ENCODE data around the gene ATL1.
A peak's percentile ranks its signal among the peaks of the same experiment; 100 is the strongest.
"Not testable (repeated sequence)": the region's sequence is repeated elsewhere in the genome, so short reads cannot be mapped to it uniquely, and the experiment has no call there.

ATL1 gene

DNA sequence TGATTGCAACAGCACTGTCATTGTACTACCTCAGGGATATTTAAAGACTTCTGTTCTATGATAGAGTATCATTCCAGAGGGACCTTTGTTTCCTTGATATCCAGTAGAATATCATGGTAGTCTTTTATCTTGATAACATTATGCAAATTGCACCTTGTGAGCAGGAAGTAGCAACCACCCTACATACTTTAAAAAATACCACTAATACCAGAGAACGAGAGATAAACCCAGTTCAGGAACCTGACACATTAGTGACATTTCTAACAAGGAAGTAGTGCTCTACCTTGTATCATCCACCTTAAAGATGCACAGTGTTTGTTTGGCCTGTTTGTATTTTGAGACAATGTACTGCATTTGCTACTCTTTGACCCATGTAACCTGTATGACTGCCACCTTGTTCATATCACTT lies 18.8 kb upstream of the ATL1 start:
- Histone ChIP-seq H3K27me3 (ENCODE audit: control insufficient read depth, insufficient read depth, low read length) (no peaks in the 10 kb centered on the region), H3K9ac (ENCODE audit: low read length) (no peak overlapping the region), H3K9me3 (ENCODE audit: control insufficient read depth, low read length) (no peaks in the 10 kb centered on the region), H3K4me3 (ENCODE audit: low read length) (no peak overlapping the region), H3K36me3 (ENCODE audit: control insufficient read depth, insufficient read depth, low read length) (no peaks in the 10 kb centered on the region), H3K4me1 (ENCODE audit: control insufficient read depth, insufficient read depth, low read length) (no peaks in the 10 kb centered on the region)

DNA sequence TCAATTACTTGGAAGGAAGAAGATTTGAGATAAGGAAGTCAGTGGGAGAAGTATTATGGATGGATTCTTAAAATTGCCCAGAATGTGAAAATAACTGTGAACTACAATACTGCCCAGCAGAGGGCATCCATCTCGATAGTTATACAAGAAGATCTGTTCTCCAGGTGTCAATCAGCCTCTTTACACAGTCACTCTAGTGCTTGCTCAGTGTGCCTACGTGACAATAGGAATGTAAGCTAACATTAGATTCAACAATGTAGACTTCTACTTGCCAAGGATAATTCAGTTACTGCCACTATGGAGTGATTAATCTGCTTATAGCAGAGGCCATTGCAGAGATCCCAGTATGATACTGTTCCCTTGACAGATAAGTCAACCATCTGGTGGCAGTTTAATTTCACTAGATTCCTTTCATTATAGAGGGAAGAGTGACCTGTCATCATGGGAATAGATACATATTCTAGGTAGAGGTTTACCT lies 17.0 kb upstream of the ATL1 start:
- Histone ChIP-seq H3K4me3 (ENCODE audit: low read length) (no peak overlapping the region), H3K9me3 (ENCODE audit: control insufficient read depth, low read length) (no peaks in the 10 kb centered on the region), H3K9ac (ENCODE audit: low read length) (no peak overlapping the region), H3K4me1 (ENCODE audit: control insufficient read depth, insufficient read depth, low read length) (no peaks in the 10 kb centered on the region), H3K36me3 (ENCODE audit: control insufficient read depth, insufficient read depth, low read length) (no peaks in the 10 kb centered on the region), H3K27me3 (ENCODE audit: control insufficient read depth, insufficient read depth, low read length) (no peaks in the 10 kb centered on the region)

DNA sequence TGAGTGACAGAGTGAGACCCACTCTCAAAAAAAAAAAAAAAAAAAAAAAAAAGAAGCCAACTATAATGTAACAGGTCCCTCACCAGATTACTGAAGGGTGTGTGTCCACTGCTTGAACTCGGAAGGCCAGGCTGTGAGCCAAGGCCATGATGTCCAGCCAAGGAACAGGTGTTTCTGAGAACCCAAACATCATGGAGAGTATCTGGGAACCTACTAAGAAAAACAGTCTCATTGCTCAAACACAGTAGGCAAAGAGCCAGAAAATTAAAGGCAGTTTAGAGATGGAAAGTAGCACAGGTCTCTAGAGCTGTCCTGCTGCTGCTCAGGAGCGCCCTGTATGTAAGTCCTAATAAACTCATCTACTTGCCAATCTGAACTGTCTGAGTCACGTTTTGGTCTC lies 15.0 kb upstream of the ATL1 start:
- no peaks in the 10 kb centered on the region for H3K36me3 ChIP-seq (ENCODE audit: control insufficient read depth, insufficient read depth, low read length)
- no peak overlapping the region for H3K9ac ChIP-seq (ENCODE audit: low read length)
- no peaks in the 10 kb centered on the region for H3K9me3 ChIP-seq (ENCODE audit: control insufficient read depth, low read length)
- no peaks in the 10 kb centered on the region for H3K27me3 ChIP-seq (ENCODE audit: control insufficient read depth, insufficient read depth, low read length)
- no peak overlapping the region for H3K4me3 ChIP-seq (ENCODE audit: low read length)
- H3K4me1 ChIP-seq (ENCODE audit: control insufficient read depth, insufficient read depth, low read length) = no peaks in the 10 kb centered on the region

DNA sequence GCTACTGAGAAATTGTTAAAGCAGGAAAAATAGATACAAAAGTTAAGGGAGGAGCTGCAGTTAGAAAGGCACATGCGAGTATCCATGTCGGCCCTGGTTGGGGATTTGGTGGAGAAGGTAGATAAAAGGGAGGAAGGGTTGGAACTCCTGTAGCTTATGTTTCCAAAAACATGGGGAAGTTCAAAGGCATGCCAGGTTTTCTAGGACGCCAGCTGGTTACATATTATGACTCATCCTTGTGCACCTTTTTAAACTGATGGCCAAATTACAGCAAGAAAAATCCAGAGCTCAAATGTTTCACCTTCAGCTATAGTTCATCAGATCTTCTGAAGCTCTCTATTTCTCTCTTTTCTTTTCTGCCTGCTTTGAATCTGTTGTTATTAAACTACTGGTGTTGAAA lies 14.3 kb upstream of the ATL1 start:
- Histone ChIP-seq H3K4me1 (ENCODE audit: control insufficient read depth, insufficient read depth, low read length) (no peaks in the 10 kb centered on the region), H3K27me3 (ENCODE audit: control insufficient read depth, insufficient read depth, low read length) (no peaks in the 10 kb centered on the region), H3K4me3 (ENCODE audit: low read length) (no peak overlapping the region), H3K36me3 (ENCODE audit: control insufficient read depth, insufficient read depth, low read length) (no peaks in the 10 kb centered on the region), H3K9ac (ENCODE audit: low read length) (no peak overlapping the region), H3K9me3 (ENCODE audit: control insufficient read depth, low read length) (no peaks in the 10 kb centered on the region)

DNA sequence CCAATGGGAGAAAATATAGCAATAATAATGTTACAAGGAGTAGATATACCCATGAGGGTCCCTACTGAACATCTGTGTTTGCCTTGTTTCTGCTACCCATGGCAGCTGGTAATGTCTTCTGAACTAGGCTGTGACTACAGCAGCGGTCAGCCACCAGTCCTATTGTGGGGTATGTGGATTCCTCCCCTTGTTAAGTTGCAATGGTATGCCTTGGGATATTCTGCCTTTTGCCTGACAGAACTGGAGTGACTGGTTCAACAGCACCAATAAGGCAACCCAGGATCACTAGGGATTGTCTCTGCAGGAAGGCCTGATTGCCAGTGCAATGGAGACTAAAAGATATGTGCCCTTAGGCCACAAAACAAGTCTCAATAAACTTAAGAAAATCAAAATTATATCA lies 9.7 kb upstream of the ATL1 start:
- Histone ChIP-seq H3K4me3 (ENCODE audit: low read length) (no peak overlapping the region), H3K27me3 (ENCODE audit: control insufficient read depth, insufficient read depth, low read length) (no peaks in the 10 kb centered on the region), H3K9ac (ENCODE audit: low read length) (no peak overlapping the region), H3K36me3 (ENCODE audit: control insufficient read depth, insufficient read depth, low read length) (no peaks in the 10 kb centered on the region), H3K9me3 (ENCODE audit: control insufficient read depth, low read length) (no peaks in the 10 kb centered on the region), H3K4me1 (ENCODE audit: control insufficient read depth, insufficient read depth, low read length) (no peaks in the 10 kb centered on the region)

DNA sequence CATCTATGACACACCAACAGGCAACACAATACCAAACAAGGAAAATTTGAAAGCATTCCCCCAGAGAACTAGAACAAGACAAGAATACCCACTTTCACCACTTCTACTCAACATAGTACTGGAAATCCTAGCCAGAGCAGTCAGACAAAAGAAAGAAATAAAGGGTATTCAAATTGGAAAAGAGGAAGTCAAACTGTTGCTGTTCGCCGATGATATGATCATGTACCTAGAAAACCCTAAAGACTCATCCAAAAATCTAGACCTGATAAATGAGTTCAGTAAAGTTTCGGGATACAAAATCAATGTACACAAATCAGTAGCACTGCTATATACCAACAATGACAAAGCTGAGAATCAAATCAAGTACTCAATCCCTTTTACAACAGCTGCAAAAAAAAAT lies 8.1 kb upstream of the ATL1 start:
- Histone ChIP-seq H3K36me3 (ENCODE audit: control insufficient read depth, insufficient read depth, low read length) (no peaks in the 10 kb centered on the region), H3K4me1 (ENCODE audit: control insufficient read depth, insufficient read depth, low read length) (no peaks in the 10 kb centered on the region), H3K27me3 (ENCODE audit: control insufficient read depth, insufficient read depth, low read length) (no peaks in the 10 kb centered on the region), H3K9me3 (ENCODE audit: control insufficient read depth, low read length) (no peaks in the 10 kb centered on the region), H3K9ac (ENCODE audit: low read length) (no peak overlapping the region), H3K4me3 (ENCODE audit: low read length) (no peak overlapping the region)

DNA sequence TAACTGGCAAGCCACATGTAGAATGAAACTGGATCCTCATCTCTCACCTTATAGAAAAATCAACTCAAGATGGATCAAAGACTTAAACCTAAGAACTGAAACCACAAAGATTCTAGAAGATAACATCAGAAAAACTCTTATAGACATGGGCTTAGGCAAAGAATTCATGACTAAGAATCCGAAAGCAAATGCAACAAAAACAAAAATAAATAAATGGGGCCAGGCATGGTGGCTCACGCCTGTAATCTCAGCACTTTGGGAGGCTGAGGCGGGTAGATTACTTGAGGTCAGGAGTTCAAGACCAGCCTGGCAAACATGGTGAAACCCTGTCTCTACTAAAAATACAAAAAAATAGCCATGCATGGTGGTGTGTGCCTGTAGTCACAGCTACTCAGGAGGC lies 7.1 kb upstream of the ATL1 start:
- H3K36me3 ChIP-seq (ENCODE audit: control insufficient read depth, insufficient read depth, low read length); H3K4me3 ChIP-seq (ENCODE audit: low read length); H3K4me1 ChIP-seq (ENCODE audit: control insufficient read depth, insufficient read depth, low read length); H3K9ac ChIP-seq (ENCODE audit: low read length); H3K27me3 ChIP-seq (ENCODE audit: control insufficient read depth, insufficient read depth, low read length); H3K9me3 ChIP-seq (ENCODE audit: control insufficient read depth, low read length): not testable (repeated sequence)

DNA sequence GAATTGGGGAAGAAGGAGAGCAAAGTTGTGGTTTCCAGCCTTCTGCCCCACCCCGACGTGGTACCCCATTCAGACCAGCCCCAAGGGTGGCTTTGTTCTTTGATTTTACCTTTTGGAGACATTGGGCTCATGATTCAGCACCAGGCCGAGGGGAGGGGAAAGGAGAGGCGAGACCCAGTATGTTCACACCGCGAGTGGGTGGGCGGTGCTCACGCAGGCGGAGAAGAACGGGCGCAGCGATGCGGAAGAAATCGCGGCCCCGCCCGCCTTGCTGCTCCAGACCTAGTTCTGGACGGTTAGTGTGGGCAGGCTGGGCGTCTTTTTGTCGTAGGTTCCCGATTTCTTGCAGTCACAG lies 963 bp downstream of the ATL1 start:
- Histone ChIP-seq H3K27me3 (ENCODE audit: control insufficient read depth, insufficient read depth, low read length) (peaks cover 17% of the 10 kb centered on the region), H3K9ac (ENCODE audit: low read length) (peak overlapping the region; percentile 67), H3K9me3 (ENCODE audit: control insufficient read depth, low read length) (no peaks in the 10 kb centered on the region), H3K4me1 (ENCODE audit: control insufficient read depth, insufficient read depth, low read length) (no peaks in the 10 kb centered on the region), H3K4me3 (ENCODE audit: low read length) (peak overlapping the region; percentile 58), H3K36me3 (ENCODE audit: control insufficient read depth, insufficient read depth, low read length) (no peaks in the 10 kb centered on the region)

DNA sequence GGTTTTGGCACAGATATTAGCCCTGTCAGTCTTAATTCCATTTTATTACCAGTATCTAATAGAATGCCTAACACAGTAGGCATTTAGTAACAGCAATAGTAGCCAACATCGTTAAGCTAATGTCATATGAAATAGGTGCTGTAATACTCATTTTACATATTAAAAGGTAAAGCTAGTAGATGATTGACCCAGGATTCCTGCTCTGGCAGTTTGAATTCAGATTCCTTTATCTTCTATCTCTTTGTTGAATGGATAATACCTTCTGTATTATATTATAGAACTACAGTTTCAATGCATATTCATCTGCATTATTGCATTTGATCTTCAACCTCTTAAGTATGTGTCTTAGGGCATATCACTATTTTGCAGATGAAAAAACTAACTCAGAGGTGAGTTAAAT lies 2.9 kb downstream of the ATL1 start:
- H3K27me3 ChIP-seq (ENCODE audit: control insufficient read depth, insufficient read depth, low read length) = peaks cover 17% of the 10 kb centered on the region
- H3K9me3 ChIP-seq (ENCODE audit: control insufficient read depth, low read length) = no peaks in the 10 kb centered on the region
- H3K36me3 ChIP-seq (ENCODE audit: control insufficient read depth, insufficient read depth, low read length) = no peaks in the 10 kb centered on the region
- no peak overlapping the region for H3K4me3 ChIP-seq (ENCODE audit: low read length)
- H3K9ac ChIP-seq (ENCODE audit: low read length) = no peak overlapping the region
- H3K4me1 ChIP-seq (ENCODE audit: control insufficient read depth, insufficient read depth, low read length) = no peaks in the 10 kb centered on the region

DNA sequence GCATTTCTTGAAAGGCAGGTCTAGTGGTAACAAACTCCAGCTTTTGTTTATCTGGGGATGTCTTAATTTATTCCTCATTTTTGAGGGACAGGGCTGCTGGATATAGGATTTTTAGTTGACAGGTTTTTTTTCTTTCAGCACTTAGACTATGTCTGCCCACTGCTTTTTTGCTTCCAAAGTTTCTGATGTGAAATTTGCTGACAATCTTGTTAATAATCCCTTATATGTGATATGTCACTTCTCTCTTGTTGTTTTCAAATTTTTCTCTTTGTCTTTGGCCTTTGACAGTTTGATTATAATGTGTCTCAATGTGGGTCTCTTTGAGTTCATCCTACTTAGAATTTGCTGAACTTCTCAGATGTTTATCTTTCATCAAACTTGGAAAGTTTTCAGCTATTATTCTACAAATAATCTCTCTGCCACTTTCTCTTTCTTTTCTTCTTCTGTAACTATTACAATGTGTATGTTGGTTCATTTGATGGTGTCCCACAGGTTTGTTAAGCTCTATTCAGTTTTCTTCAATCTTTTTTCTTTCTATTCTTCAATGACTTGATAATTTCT lies 9.8 kb downstream of the ATL1 start:
- no peak overlapping the region for H3K4me3 ChIP-seq (ENCODE audit: low read length)
- no peaks in the 10 kb centered on the region for H3K9me3 ChIP-seq (ENCODE audit: control insufficient read depth, low read length)
- H3K36me3 ChIP-seq (ENCODE audit: control insufficient read depth, insufficient read depth, low read length) = no peaks in the 10 kb centered on the region
- no peak overlapping the region for H3K9ac ChIP-seq (ENCODE audit: low read length)
- H3K4me1 ChIP-seq (ENCODE audit: control insufficient read depth, insufficient read depth, low read length) = peaks cover 4% of the 10 kb centered on the region
- H3K27me3 ChIP-seq (ENCODE audit: control insufficient read depth, insufficient read depth, low read length) = no peaks in the 10 kb centered on the region

DNA sequence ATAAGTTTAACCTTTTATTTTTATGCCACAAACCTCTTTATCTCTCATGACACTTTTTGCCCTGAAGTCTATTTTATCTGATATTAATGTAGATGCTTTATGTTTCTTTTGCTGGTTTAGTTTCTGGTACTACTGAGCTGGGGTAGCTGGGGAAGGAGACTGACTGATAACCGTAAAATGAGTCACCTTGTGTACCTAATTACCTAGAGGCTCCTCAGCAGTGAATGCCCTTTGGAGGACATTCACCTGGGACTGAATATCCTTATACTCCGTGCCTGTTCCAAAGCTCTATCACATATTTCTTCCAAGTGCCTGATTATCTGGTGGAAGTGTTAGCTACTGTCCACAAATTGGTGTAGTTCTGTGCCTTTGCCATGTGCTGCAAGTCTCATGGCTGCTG lies 13.9 kb downstream of the ATL1 start:
- H3K4me1 ChIP-seq (ENCODE audit: control insufficient read depth, insufficient read depth, low read length) = peaks cover 4% of the 10 kb centered on the region
- no peak overlapping the region for H3K4me3 ChIP-seq (ENCODE audit: low read length)
- no peak overlapping the region for H3K9ac ChIP-seq (ENCODE audit: low read length)
- no peaks in the 10 kb centered on the region for H3K27me3 ChIP-seq (ENCODE audit: control insufficient read depth, insufficient read depth, low read length)
- no peaks in the 10 kb centered on the region for H3K36me3 ChIP-seq (ENCODE audit: control insufficient read depth, insufficient read depth, low read length)
- no peaks in the 10 kb centered on the region for H3K9me3 ChIP-seq (ENCODE audit: control insufficient read depth, low read length)

DNA sequence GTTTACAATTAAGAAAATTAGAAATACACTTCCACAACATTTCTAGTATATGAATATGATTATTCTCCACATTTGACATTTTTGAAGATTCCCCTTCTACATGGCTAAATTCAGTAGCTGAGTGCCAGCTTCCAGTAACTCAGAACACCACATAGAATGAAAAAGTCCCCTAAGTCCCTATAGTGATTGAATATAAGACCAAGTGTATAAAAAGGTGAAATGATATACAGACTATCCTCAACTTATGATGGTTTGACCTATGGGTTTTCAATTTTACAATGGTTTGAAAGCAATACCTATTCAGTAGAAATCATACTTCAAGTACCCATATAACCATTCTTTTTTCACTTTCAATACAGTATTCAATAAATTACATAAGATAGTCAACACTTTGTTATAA lies 15.8 kb downstream of the ATL1 start:
- H3K9me3 ChIP-seq (ENCODE audit: control insufficient read depth, low read length) = no peaks in the 10 kb centered on the region
- H3K27me3 ChIP-seq (ENCODE audit: control insufficient read depth, insufficient read depth, low read length) = no peaks in the 10 kb centered on the region
- H3K9ac ChIP-seq (ENCODE audit: low read length) = no peak overlapping the region
- peaks cover 4% of the 10 kb centered on the region for H3K4me1 ChIP-seq (ENCODE audit: control insufficient read depth, insufficient read depth, low read length)
- H3K36me3 ChIP-seq (ENCODE audit: control insufficient read depth, insufficient read depth, low read length) = no peaks in the 10 kb centered on the region
- no peak overlapping the region for H3K4me3 ChIP-seq (ENCODE audit: low read length)

DNA sequence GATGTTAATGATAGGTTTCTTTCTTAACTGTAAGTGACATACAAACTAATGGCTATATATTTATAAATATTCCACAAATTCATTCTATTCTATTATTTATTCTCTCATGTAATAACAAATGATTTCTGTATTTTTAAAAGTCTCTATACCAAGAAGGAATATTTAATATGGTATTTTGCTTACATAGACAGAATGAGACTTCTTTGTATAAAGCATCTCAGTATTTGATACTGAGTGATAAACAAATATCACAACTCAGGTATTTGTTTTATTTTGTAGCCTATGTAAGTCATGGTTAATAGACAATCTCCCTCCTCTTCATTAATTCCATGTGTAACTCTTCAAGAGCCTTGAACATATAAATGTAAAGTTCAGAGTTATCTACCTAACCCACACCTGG lies 18.0 kb downstream of the ATL1 start:
- Histone ChIP-seq H3K9ac (ENCODE audit: low read length) (no peak overlapping the region), H3K36me3 (ENCODE audit: control insufficient read depth, insufficient read depth, low read length) (no peaks in the 10 kb centered on the region), H3K27me3 (ENCODE audit: control insufficient read depth, insufficient read depth, low read length) (no peaks in the 10 kb centered on the region), H3K4me1 (ENCODE audit: control insufficient read depth, insufficient read depth, low read length) (peaks cover 4% of the 10 kb centered on the region), H3K9me3 (ENCODE audit: control insufficient read depth, low read length) (no peaks in the 10 kb centered on the region), H3K4me3 (ENCODE audit: low read length) (no peak overlapping the region)
